DMS53 (cell line): Measurements from ENCODE around the gene FLCN.

Source experiments
- DNase-seq: peaks from one replicate; lab custom pipeline; 2025; lab: John Stamatoyannopoulos, UW

FLCN gene

GRCh38 chr17:17167356-17167755 lies 69.6 kb downstream of the FLCN start:
- DNase-seq: no peak

DNA sequence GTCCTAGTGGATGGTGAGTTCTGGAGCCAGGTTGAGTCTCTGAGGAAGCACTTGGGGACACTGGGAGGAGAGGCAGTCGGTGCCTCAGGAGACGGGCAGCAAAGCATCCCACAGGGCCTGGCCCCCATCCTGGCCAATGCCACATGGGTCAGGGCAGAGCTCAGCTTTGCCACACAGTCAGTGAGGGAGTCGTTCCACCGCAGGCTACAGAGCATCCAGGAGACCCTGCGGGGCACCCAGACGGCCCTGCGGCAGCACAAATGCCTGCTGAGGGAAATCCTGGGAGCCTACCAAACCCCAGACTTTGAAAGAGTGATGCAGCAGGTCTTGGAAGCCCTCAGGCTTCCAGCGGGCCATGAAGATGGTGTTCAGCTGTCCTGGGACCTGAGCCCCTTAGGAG lies 70.5 kb downstream of the FLCN start:
- no peak for DNase-seq

DNA sequence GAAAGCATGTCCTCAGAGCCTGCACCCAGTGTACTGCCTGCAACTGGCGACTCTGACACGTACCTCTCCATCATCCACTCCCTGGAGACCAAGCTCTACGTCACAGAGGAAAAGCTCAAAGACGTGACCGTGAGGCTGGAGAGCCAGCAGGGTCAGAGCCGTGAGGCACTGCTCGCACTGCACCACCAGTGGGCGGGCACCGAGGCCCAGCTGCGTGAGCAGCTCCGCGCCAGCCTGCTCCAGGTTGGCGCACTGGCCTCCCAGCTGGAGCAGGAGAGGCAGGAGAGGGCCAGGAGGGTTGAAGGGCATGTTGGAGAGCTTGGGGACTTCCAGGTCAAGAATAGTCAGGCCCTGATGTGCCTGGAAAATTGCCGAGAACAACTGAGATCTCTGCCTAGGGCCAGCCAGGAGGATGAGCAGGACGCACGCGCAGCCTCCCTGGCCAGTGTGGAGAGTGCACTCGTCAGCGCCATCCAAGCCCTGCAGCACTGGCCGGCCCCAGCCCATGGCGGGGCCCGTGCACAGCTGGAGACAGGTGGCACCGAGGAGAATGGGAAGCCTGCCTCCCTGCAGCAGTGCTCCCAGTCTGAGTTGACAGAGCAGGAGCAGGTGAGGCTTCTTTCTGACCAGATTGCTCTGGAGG lies 71.2 kb downstream of the FLCN start:
- no peak for DNase-seq

GRCh38 chr17:17164676-17165075 lies 72.3 kb downstream of the FLCN start:
- no peak for DNase-seq

- no peak for DNase-seq
Measured at GRCh38 chr17:17164156-17164555, 72.8 kb downstream of the FLCN start.
